ENCODE data around the gene TMEM53.

The TMEM53 gene

GRCh38 chr1:44674113-44675000 lies at the start of gene TMEM53, which contains the start of gene ARMH1:
Gene TMEM53, minus strand, starts transcription at chr1:44674481. Its CDS starts 90 bp downstream, at chr1:44674391.
Gene ARMH1, plus strand, starts transcription at chr1:44674714. Its CDS starts 14,984 bp downstream, at chr1:44689698.
- H3K27ac ChIP-seq (ENCODE audit: low read length): peak within 1 kb of the TSS; percentile 88
- H3K9ac ChIP-seq (ENCODE audit: low read length in 2 of 2): peak within 1 kb of the TSS; percentile 75 to 90
- no peaks in the 10 kb centered on the region for H3K36me3 ChIP-seq (ENCODE audit: control insufficient read depth in 2 of 2, insufficient read depth in 2 of 2, low read length in 2 of 2)
- H3K4me3 ChIP-seq (ENCODE audit: low read length in 2 of 2): peak within 1 kb of the TSS; percentile 85 to 88
- peaks cover 25% of the 10 kb centered on the region for H3K4me1 ChIP-seq (ENCODE audit: control insufficient read depth, insufficient read depth, low read length)
- H3K27me3 ChIP-seq (ENCODE audit: control insufficient read depth in 1 of 2, insufficient read depth in 2 of 2, low read length in 2 of 2): no peaks in the 10 kb centered on the region
- no peaks in the 10 kb centered on the region for H3K9me3 ChIP-seq (ENCODE audit: control insufficient read depth in 2 of 2, low read length in 2 of 2)

- Histone ChIP-seq H3K4me1 (ENCODE audit: control insufficient read depth, insufficient read depth, low read length) (no peaks in the 10 kb centered on the region), H3K27ac (ENCODE audit: low read length) (no peak overlapping the region), H3K9me3 (ENCODE audit: control insufficient read depth in 2 of 2, low read length in 2 of 2) (no peaks in the 10 kb centered on the region), H3K9ac (ENCODE audit: low read length in 2 of 2) (no peak overlapping the region), H3K27me3 (ENCODE audit: control insufficient read depth in 1 of 2, insufficient read depth in 2 of 2, low read length in 2 of 2) (no peaks in the 10 kb centered on the region), H3K36me3 (ENCODE audit: control insufficient read depth in 2 of 2, insufficient read depth in 2 of 2, low read length in 2 of 2) (no peaks in the 10 kb centered on the region), H3K4me3 (ENCODE audit: low read length in 2 of 2) (no peak overlapping the region)
Measured at GRCh38 chr1:44723496-44724295, 49.4 kb upstream of the TMEM53 start.

GRCh38 chr1:44723064-44723463 lies 48.8 kb upstream of the TMEM53 start:
- Histone ChIP-seq H3K4me1 (ENCODE audit: control insufficient read depth, insufficient read depth, low read length) (peaks cover 3% of the 10 kb centered on the region), H3K36me3 (ENCODE audit: control insufficient read depth in 2 of 2, insufficient read depth in 2 of 2, low read length in 2 of 2) (no peaks in the 10 kb centered on the region), H3K9me3 (ENCODE audit: control insufficient read depth in 2 of 2, low read length in 2 of 2) (no peaks in the 10 kb centered on the region), H3K9ac (ENCODE audit: low read length in 2 of 2) (no peak overlapping the region), H3K27ac (ENCODE audit: low read length) (no peak overlapping the region), H3K27me3 (ENCODE audit: control insufficient read depth in 1 of 2, insufficient read depth in 2 of 2, low read length in 2 of 2) (no peaks in the 10 kb centered on the region), H3K4me3 (ENCODE audit: low read length in 2 of 2) (no peak overlapping the region)

GRCh38 chr1:44721485-44722361 lies 47.4 kb upstream of the TMEM53 start:
- Histone ChIP-seq H3K27me3 (ENCODE audit: control insufficient read depth in 1 of 2, insufficient read depth in 2 of 2, low read length in 2 of 2) (no peaks in the 10 kb centered on the region), H3K4me1 (ENCODE audit: control insufficient read depth, insufficient read depth, low read length) (peaks cover 4% of the 10 kb centered on the region), H3K9me3 (ENCODE audit: control insufficient read depth in 2 of 2, low read length in 2 of 2) (no peaks in the 10 kb centered on the region), H3K4me3 (ENCODE audit: low read length in 2 of 2) (no peak overlapping the region), H3K36me3 (ENCODE audit: control insufficient read depth in 2 of 2, insufficient read depth in 2 of 2, low read length in 2 of 2) (no peaks in the 10 kb centered on the region), H3K9ac (ENCODE audit: low read length in 2 of 2) (no peak overlapping the region), H3K27ac (ENCODE audit: low read length) (no peak overlapping the region)

- Histone ChIP-seq H3K27me3 (ENCODE audit: control insufficient read depth in 1 of 2, insufficient read depth in 2 of 2, low read length in 2 of 2) (no peaks in the 10 kb centered on the region), H3K4me1 (ENCODE audit: control insufficient read depth, insufficient read depth, low read length) (peaks cover 4% of the 10 kb centered on the region), H3K27ac (ENCODE audit: low read length) (no peak overlapping the region), H3K9ac (ENCODE audit: low read length in 2 of 2) (no peak overlapping the region), H3K9me3 (ENCODE audit: control insufficient read depth in 2 of 2, low read length in 2 of 2) (no peaks in the 10 kb centered on the region), H3K36me3 (ENCODE audit: control insufficient read depth in 2 of 2, insufficient read depth in 2 of 2, low read length in 2 of 2) (no peaks in the 10 kb centered on the region), H3K4me3 (ENCODE audit: low read length in 2 of 2) (no peak overlapping the region)
Measured at GRCh38 chr1:44720281-44720680, 46.0 kb upstream of the TMEM53 start.

GRCh38 chr1:44719318-44719717 lies 45.0 kb upstream of the TMEM53 start:
- H3K27me3 ChIP-seq (ENCODE audit: control insufficient read depth in 1 of 2, insufficient read depth in 2 of 2, low read length in 2 of 2): no peaks in the 10 kb centered on the region
- H3K9ac ChIP-seq (ENCODE audit: low read length in 2 of 2): no peak overlapping the region
- no peaks in the 10 kb centered on the region for H3K9me3 ChIP-seq (ENCODE audit: control insufficient read depth in 2 of 2, low read length in 2 of 2)
- H3K4me1 ChIP-seq (ENCODE audit: control insufficient read depth, insufficient read depth, low read length): peaks cover 7% of the 10 kb centered on the region
- no peaks in the 10 kb centered on the region for H3K36me3 ChIP-seq (ENCODE audit: control insufficient read depth in 2 of 2, insufficient read depth in 2 of 2, low read length in 2 of 2)
- no peak overlapping the region for H3K4me3 ChIP-seq (ENCODE audit: low read length in 2 of 2)
- H3K27ac ChIP-seq (ENCODE audit: low read length): no peak overlapping the region

- no peaks in the 10 kb centered on the region for H3K27me3 ChIP-seq (ENCODE audit: control insufficient read depth in 1 of 2, insufficient read depth in 2 of 2, low read length in 2 of 2)
- H3K9ac ChIP-seq (ENCODE audit: low read length in 2 of 2): no peak overlapping the region
- no peaks in the 10 kb centered on the region for H3K9me3 ChIP-seq (ENCODE audit: control insufficient read depth in 2 of 2, low read length in 2 of 2)
- peaks cover 7% of the 10 kb centered on the region for H3K4me1 ChIP-seq (ENCODE audit: control insufficient read depth, insufficient read depth, low read length)
- no peak overlapping the region for H3K27ac ChIP-seq (ENCODE audit: low read length)
- H3K36me3 ChIP-seq (ENCODE audit: control insufficient read depth in 2 of 2, insufficient read depth in 2 of 2, low read length in 2 of 2): no peaks in the 10 kb centered on the region
- no peak overlapping the region for H3K4me3 ChIP-seq (ENCODE audit: low read length in 2 of 2)
Measured at GRCh38 chr1:44718091-44718490, 43.8 kb upstream of the TMEM53 start.

- Histone ChIP-seq H3K4me1 (ENCODE audit: control insufficient read depth, insufficient read depth, low read length) (peaks cover 7% of the 10 kb centered on the region), H3K4me3 (ENCODE audit: low read length in 2 of 2) (no peak overlapping the region), H3K27ac (ENCODE audit: low read length) (no peak overlapping the region), H3K36me3 (ENCODE audit: control insufficient read depth in 2 of 2, insufficient read depth in 2 of 2, low read length in 2 of 2) (no peaks in the 10 kb centered on the region), H3K9me3 (ENCODE audit: control insufficient read depth in 2 of 2, low read length in 2 of 2) (no peaks in the 10 kb centered on the region), H3K9ac (ENCODE audit: low read length in 2 of 2) (no peak overlapping the region), H3K27me3 (ENCODE audit: control insufficient read depth in 1 of 2, insufficient read depth in 2 of 2, low read length in 2 of 2) (no peaks in the 10 kb centered on the region)
Measured at GRCh38 chr1:44717653-44718052, 43.4 kb upstream of the TMEM53 start.

- no peaks in the 10 kb centered on the region for H3K27me3 ChIP-seq (ENCODE audit: control insufficient read depth in 1 of 2, insufficient read depth in 2 of 2, low read length in 2 of 2)
- H3K9me3 ChIP-seq (ENCODE audit: control insufficient read depth in 2 of 2, low read length in 2 of 2): no peaks in the 10 kb centered on the region
- H3K36me3 ChIP-seq (ENCODE audit: control insufficient read depth in 2 of 2, insufficient read depth in 2 of 2, low read length in 2 of 2): no peaks in the 10 kb centered on the region
- no peak overlapping the region for H3K4me3 ChIP-seq (ENCODE audit: low read length in 2 of 2)
- peaks cover 7% of the 10 kb centered on the region for H3K4me1 ChIP-seq (ENCODE audit: control insufficient read depth, insufficient read depth, low read length)
- H3K9ac ChIP-seq (ENCODE audit: low read length in 2 of 2): no peak overlapping the region
- H3K27ac ChIP-seq (ENCODE audit: low read length): no peak overlapping the region
Measured at GRCh38 chr1:44717156-44717555, 42.9 kb upstream of the TMEM53 start.

GRCh38 chr1:44714944-44715571 lies 40.8 kb upstream of the TMEM53 start:
- Histone ChIP-seq H3K9me3 (ENCODE audit: control insufficient read depth in 2 of 2, low read length in 2 of 2) (no peaks in the 10 kb centered on the region), H3K36me3 (ENCODE audit: control insufficient read depth in 2 of 2, insufficient read depth in 2 of 2, low read length in 2 of 2) (no peaks in the 10 kb centered on the region), H3K4me3 (ENCODE audit: low read length in 2 of 2) (peak overlapping the region in 1 of 2 donors; percentile 29), H3K27ac (ENCODE audit: low read length) (no peak overlapping the region), H3K9ac (ENCODE audit: low read length in 2 of 2) (no peak overlapping the region), H3K27me3 (ENCODE audit: control insufficient read depth in 1 of 2, insufficient read depth in 2 of 2, low read length in 2 of 2) (no peaks in the 10 kb centered on the region), H3K4me1 (ENCODE audit: control insufficient read depth, insufficient read depth, low read length) (peaks cover 7% of the 10 kb centered on the region)

All from stomach smooth muscle (tissue), 2 donors.